GM18907 (cell line): ENCODE data around the gene SLC45A3.
"Not testable (repeated sequence)": the region's sequence is repeated elsewhere in the genome, so short reads cannot be mapped to it uniquely, and the experiment has no call there.

Source experiments
- ATAC-seq: cut with Tn5 transposase; IDR thresholded peaks from one replicate; pipeline ENCODE4 v1.9.1; 2021; ENCODE audit warnings: mild to moderate bottlenecking, moderate library complexity; ENCODE audit not compliant: unreplicated experiment

Gene SLC45A3, protein sequence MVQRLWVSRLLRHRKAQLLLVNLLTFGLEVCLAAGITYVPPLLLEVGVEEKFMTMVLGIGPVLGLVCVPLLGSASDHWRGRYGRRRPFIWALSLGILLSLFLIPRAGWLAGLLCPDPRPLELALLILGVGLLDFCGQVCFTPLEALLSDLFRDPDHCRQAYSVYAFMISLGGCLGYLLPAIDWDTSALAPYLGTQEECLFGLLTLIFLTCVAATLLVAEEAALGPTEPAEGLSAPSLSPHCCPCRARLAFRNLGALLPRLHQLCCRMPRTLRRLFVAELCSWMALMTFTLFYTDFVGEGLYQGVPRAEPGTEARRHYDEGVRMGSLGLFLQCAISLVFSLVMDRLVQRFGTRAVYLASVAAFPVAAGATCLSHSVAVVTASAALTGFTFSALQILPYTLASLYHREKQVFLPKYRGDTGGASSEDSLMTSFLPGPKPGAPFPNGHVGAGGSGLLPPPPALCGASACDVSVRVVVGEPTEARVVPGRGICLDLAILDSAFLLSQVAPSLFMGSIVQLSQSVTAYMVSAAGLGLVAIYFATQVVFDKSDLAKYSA

DNA sequence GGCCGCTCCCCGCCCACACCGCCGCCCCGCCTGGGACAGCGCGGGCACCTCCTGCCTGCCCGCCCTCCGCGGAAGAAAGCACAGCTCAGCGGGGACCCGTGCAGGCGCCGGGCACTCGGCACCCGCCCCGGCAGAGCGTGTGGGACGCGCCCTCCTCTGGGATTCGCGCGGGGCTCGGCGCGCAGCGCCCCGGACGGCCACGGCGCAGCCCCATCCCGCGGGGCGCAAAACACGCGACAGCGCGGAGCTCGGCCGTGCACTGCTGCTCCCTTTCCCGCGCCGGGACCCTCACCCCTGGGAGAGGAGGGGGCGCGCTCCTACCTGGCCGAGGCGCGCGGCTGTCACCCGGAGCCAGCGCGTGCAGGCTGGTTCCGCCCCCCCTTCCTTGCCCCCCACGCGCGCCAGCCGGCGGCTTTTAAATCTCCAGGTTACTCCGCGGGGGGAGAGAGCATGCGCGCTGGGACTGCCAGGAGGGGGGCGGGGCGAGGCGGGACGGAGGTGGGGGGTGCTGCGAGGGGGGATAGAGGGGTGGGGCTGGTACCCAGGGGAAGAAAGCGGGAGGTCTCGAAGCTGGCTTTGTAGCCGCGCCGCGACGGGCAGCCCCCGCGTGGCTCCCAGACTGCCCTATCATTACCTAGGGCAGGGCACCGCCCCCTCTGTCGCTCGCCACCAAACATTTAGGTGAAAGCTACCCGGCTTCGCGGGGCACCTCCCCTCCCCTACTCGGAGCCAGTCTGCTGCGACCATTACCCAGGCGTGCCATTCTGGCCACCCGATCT is at the start of gene SLC45A3:
SLC45A3 (minus strand) TSS at position 437 of the 779 bp plus-strand sequence. CDS start 15,853 bp downstream, outside the sequence.
- no peak for ATAC-seq

DNA sequence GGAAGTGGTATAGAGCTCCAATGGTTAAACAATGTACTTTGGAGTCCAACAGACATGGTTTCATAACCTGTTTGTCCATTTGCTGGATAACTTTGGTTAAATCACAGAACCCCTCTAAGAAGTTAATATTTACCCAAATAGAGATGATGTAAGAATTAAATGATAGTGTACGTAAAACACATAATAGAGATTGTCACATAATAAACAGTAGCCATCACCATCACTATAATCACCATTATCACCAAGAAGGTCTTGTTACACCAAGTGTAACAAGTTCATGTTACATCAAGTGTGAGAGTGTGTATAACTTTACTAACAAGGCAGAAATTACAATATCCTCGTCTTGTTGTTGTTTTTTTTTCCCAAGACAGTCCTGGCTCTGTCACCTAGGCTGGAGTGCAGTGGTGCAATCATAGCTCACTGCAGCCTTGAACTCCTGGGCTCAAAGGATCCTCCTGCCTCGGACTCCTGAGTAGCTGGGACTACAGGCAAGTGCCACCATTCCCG is 46.4 kb upstream of the SLC45A3 start:
- ATAC-seq: no peak

DNA sequence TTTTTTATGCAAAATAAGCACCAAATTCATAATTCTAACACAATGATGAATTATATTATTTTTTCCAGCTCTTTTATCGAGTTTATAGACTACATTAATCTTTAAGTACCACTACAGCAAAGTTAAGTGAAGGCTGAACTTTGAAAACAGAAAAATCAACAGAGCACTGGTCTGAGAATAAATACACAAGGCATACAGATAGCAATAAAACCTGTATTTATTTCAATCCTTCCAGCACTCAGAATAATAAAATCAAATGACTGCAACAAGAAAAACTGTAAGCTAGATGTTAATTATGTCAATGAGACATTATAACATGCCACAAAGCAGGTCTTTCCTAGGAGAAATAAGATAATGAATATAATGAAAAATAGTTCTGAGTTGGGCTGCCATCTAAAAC is 45.2 kb upstream of the SLC45A3 start:
- ATAC-seq: no peak

DNA sequence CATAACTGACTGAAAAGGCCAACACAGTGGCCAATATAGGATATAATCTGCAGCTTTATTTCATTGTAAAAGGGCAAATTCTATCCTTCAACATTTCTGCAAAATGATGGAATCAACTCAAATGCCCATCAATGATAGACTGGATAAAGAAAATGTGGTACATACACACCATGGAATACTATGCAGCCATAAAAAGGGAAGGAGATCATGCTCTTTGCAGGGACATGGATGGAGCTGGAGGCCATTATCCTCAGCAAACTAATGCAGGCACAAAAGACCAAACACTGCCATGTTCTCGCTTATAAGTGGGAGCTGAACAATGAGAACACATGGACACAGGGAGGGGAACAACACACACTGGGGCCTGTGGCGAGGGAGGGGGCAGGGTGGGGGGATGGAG is 40.4 kb upstream of the SLC45A3 start:
- not testable (repeated sequence) for ATAC-seq

DNA sequence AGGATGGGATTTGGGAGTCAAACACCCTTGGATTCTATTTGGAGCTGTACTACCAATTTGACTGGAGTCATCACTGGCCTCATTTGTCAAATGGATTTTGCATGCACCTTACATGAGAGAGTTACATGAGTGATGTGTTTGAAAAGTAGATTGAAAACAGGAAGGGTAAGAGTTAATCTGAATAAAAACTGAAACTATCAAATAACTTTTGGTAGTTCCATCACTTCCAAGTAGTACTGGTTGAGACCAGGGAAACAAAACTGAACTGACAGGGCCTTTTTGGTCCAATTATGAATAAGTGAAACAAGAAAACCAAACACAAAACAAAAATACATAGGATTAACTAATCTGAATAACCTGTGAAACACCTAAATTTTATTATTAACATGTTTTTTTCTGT is 39.5 kb upstream of the SLC45A3 start:
- no peak for ATAC-seq

DNA sequence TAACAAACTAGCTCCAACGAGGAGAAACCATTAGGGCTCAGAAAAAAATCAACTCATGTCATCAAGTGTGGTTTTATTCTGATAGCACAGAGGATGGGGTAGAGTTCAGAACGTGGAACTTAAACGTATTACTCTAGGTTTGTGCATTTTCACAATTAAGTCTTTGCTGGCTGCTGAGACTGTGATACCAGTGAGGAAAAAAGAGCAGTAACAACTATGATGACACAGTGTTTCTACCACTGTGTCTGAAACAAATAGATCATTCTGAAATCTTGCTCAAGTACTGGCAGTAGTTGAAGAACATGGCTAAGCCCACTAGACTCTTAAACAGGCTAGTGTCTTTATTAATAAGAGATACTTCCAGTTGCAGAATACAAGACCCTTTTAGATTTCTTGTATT is 38.7 kb upstream of the SLC45A3 start:
- ATAC-seq: no peak

DNA sequence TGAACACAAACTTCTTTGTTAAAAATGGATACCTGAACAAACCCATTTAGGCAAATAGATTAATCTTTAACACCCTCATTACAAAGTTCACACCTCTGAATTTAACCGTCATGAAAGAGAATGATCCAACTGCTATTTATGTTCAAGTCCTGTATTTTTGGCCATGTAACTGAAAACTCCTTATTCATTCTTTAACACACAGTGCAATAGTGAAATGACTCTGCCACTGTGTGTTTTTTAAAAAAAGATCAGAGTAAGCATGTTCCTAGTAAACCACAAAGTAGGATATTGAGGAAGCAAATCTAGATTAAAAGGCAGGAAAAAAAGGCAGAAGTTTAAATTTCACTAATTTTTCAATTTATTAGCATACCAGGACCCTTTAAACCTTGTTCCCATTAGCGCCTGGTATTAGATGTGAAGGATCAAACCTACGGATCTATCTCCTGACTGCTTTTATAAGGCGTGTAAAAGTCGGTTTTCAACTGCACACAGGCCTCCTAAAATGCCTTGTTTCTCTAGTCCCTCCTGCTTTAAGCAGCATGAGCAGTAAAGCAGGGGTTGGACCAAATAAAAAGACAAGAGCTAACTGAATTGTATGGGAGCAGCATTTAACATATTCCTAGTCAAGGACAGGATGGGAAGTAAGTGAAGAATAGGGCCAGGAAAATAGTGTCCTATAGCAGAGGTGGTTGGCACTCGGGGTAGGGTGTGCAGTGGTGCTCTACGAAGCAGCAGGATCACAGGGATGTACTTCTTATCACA is 36.2 kb upstream of the SLC45A3 start:
- no peak for ATAC-seq

DNA sequence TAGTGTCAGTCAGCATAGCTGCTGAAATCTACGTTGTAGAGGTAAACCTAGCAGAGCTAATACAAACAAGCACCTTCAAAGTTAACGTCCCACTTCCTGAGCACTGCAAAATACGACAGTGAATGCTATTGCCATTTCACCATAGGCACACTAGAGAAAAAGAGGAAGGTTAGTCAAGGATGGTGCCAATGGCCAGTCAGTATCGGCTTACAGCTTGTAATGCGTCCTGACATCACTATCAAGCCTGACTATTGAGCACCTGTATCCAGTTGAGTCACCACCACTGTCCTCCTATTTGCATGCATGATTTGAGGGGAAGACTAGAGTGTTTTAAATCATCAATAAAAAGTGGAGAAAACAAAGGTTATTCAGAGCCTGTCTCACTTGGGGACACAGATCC is 35.3 kb upstream of the SLC45A3 start:
- ATAC-seq: no peak

DNA sequence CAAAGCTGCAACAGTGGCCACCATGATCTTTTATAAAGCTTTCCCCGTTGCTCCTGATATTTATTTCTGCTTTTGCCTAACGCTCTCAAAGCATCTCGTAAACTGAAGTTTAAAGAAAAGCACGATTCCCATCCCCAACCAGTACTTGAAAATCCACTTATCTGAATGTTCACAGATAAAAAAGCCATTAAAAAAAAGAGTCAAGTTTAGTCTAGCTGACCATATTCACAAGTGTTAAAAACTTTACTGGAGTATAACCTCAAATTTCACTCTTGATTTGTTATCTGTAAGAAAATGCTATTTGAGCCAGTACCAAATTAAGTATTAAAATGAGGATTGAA is 34.6 kb upstream of the SLC45A3 start:
- no peak for ATAC-seq

DNA sequence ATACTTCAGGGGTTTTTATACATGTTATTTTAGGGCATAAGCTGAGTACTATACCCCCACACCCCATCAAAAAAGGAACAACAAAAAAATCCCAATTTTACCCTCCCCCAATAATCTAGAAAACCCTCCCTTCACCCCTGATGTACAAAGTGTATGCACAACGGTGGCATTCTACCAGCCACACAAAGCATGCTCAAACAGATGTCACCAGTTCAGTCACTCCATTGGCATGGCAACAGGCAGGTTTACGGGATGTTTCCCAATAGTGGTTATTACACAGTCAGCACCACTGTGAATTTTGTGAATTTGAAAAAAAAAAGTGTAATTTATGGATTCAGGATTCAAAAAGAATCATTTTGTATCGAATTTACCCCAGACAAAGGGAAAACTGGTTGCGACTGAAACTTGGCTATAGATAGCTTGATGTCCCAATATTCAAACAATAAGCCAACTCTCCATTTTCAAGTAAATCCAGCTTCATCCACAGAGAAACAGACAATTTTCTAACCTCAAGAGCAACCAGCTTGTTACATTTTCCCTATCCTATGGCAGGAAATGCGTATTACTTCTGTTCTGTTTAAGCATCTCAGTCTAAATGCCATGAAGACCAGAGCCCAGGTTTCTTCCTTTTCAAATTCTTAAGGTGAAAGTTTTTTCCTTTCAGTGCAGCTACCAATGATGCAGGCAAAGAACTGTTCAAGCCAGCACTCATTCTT is 34.0 kb upstream of the SLC45A3 start:
- no peak for ATAC-seq

DNA sequence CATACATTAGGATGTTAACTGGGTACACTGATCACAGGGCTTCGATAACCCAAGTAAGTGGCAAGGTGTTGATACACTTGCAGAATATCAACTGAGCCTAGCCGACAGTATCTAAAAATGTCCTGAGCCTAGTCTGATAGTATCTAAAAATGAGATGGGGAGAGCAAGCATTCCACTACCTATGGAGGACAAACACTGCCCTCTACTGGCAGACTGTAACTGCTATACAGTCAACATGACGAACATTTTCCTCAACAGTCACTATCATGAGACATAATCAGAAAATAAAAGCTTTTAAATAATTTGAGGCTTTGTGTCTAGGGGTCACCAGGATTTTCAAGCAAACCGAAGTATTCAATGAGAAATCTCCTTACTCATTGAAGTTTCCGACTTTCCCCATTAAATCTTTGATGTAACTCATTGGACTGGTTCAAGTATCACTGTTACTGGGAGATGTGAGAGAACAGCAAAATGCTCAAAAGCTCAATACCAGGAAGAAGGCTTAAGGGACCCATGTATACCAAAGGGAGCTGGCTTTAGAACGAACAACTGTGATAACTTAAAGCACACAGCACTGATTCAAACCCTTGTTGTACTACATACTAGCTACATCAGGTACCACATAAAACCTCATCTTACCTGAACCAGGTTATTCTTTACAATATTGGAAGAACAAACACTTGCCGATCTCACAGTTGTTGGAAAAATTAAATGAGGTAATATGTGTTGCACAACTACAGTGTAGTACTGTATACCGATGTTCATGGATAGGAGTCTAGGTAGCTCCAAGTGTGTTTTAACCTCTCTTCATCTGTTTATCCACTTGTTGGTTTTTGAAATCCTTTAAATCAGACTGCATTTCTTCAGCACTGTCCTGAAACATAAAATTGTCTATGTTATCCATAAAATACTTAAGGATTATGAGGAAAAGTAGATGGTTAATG is 31.1 kb upstream of the SLC45A3 start:
- no peak for ATAC-seq

DNA sequence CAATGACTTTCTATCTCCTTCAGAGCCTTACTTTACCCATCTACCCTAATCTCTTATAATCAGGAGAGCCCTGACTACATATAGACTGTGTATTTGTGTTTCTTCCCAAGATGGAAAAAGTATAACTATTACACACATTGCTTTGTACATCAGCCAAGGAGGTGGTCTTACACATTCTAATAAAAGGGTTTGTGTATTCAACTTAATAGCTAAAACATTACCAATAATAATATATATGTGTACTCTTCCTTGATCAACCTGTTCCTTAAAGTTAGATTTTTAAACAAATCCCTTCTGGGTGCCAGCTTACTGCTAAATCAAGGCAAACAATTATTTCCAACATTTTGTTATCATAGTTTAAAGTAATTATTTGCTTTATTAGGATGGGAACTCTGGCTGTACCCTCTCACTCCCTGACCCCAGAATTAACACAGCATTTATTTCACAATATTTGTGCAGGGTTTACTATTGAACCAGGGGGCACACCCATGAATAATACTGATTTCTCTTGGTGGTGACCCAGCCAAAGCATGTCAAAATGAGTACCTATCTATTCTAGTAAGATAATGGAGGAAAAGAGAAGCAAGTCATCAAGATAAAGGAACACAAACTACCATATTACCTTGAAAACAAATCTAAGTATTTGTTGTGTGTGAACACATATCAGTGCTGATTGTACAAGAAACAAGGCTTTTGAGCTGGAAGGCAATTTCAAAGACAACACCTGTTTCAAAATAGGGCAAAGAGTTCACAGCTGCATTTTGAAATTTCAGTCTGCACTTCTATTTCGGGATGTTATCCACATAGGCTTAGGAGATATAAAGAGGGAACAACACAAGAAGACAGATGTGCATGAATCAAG is 30.1 kb upstream of the SLC45A3 start:
- ATAC-seq: no peak

DNA sequence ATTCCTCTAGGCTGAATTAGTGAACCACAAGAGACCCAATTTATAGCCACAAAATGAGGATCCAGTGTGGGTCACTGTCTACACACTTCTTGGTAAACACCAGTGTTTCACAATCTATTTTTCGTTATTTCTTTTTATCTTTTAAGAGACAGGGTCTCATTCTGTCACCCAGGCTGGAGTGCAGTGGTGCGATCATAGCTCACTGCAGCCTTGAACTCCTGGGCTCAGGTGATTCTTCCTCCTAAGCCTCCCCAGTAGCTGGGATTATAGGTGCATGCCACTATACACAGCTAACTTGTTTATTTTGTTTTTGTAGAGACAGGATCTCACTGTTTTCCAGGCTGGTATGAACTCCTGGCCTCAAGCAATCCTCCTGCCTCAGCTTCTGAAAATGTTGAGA is 29.3 kb upstream of the SLC45A3 start:
- no peak for ATAC-seq

DNA sequence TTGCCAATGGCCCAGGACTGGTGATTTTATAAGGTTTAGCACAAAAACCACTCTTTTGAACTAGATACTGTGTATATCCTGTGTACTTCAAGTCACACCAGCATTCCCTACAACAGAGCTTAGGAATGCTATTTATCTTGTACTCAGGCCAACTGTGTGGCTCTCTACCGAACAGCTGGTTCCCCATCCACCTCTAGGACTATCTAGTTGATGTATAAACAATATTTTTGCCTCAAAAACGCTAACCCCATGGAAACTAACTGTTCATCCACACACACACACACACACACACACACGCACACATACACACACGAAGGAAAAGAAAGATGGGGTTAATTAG is 28.7 kb upstream of the SLC45A3 start:
- no peak for ATAC-seq

DNA sequence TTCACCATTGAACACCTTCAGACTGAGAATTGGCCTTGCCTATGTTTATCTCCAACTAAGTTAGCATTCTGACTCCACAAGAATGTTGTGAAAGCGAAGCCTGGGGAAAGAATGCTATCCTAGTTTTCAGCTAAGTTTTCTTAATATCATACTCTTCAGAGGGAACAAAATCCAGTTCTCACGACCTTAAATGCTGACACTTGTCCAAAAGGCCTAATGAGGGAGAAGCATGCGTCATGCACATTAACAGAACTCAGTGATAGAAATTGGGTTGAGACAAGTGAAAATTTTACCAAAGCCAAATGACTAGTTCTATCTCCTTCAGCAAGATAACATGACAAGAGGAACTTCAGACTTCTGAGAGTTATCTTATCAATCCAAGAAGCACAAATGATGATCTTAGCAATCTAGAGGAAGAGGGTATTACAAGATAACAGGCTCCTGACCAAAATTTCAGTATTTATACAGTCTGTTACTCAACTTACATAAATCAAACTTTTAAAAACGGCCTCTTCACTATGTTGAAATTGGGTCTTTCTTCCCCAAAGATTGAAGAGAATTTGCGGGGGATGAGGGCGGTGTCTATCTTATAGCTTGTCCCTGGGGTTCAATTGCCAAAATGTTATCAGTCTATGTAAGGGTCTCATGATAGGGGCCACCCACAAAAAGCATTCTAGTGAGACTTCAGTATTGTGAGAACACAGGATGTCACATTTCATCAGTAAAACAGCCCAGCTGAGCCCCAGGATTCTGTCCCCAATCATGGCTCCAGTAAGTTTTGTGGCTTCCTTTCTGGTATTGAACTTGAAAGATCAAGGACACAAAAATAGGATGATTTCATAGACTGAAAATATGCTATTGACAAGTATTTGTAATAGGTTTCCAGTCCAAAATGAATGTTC is 26.5 kb upstream of the SLC45A3 start:
- ATAC-seq: no peak

DNA sequence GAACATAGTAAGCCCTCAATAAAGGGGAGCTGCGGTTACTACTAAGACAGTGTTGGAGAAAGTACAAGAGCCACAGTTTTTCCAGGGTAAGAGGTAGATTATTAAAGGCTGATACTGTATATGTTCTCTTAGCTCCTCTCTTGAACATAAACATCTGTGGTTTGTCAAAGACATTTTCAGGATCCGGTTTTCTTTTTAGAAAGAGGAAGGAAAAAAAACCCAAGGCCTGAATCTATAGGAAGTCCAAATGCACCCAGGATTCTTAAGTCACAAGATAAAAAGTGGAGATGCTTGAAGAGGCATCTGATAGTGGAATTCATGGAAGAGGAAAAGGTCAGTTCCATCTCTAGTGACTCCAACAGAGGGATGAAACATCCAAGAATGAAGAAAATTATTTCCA is 24.6 kb upstream of the SLC45A3 start:
- ATAC-seq: no peak

DNA sequence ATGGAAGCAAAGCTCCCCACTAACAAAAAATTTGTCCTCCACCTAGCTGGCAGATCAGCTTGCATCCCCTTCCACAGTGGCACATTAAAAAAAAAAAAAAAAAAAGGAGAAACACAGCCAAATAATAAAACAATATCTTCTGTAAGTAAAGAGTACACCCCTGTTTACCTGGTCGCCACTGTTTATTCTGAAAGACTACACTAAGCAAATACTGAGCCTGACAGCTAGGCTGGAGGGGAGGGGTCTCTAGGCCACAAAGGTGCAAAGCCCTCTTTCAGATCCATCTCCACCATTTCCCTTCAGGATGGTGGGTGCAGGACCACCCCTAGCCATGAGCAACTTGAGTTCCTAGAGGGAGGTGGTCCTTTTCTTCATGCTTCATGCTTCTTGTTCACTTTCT is 22.8 kb upstream of the SLC45A3 start:
- ATAC-seq: no peak

DNA sequence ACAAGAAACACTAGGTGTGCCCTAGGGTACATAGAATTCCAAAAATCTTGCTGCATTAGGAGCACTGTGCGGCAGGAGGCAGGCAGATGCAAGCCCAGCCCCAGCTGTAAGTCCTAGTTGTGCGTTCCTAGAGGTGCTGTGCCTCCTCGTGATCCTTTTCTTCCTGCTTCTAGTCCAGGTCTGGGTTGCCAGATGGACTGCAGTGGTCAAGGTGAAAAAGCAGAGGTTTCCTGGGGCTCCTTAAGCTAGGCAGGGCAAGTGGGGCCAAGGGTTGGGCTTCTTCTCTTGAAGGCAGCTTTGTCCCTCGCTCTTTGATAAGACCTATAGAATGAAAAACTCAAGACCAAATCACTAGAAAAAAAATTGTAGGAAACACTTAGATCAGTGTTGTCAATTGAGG is 21.6 kb upstream of the SLC45A3 start:
- ATAC-seq: no peak
